Endothelial cell of umbilical vein (primary cell): ENCODE data around the gene SLC47A2. TPM values are rescaled to one million over a fixed set of nuclear protein-coding genes. Genes with fewer than 3 reads are reported as not detected.

Experiments
- BruUV-seq: library from RNA; stranded (reverse); fragments of 400-500 nt; replicated peaks from 2 replicates; lab custom pipeline; 2021; lab: Mats Ljungman, UMichigan
- CTCF ChIA-PET: fragments of 300-600, 350-600 bp; sonication (Branson Sonifier 250); formaldehyde crosslinking; loops from one replicate; lab custom pipeline; 2021; ENCODE audit warnings: antibody characterized with exemption, inconsistent platforms; lab: Charles Lee
- POLR2A ChIA-PET: fragments of 300-600, 350-600 bp; sonication (Branson Sonifier 250); formaldehyde crosslinking; loops from one replicate; lab custom pipeline; 2021; ENCODE audit warnings: antibody characterized with exemption, inconsistent platforms; lab: Charles Lee
- DNase-seq: peaks from one replicate; pipeline ENCODE4 v3.0.0-alpha.2; 2011; ENCODE audit warnings: low read depth, low spot score
- FAIRE-seq: peaks from 2 replicates; lab custom pipeline; 2011; peaks lifted over from hg19 to GRCh38; lab: Jason Lieb, UNC
- H2AFZ ChIP-seq: 2 replicates; pipeline ENCODE4 v1.6.0; 2012; ENCODE audit warnings: low read depth, low read length, control low read depth, inconsistent platforms
- H3K27ac ChIP-seq: 2 replicates; pipeline ENCODE4 v1.5.1; 2011; ENCODE audit warnings: low read depth, mild to moderate bottlenecking, control low read depth, low read length, moderate library complexity; ENCODE audit not compliant: insufficient read depth
- H3K27me3 ChIP-seq, 2 experiments: 2 replicates each; pipeline versions ENCODE4 v1.6.0 to v1.6.1; 2011; ENCODE audit warnings: low read length in 2 of 2, mixed read lengths in 1 of 2; ENCODE audit not compliant: control insufficient read depth in 2 of 2, insufficient read depth in 2 of 2
- H3K36me3 ChIP-seq, 2 experiments: 2 replicates in 1 of 2; 3 replicates in 1 of 2; pipeline ENCODE4 v1.5.1; 2011; ENCODE audit warnings: low read length in 2 of 2, mild to moderate bottlenecking in 1 of 2, moderate library complexity in 1 of 2; ENCODE audit not compliant: control insufficient read depth in 2 of 2, insufficient read depth in 2 of 2; ENCODE audit errors: extremely low read depth in 1 of 2
- H3K4me1 ChIP-seq: 3 replicates; pipeline ENCODE4 v1.5.1; 2011; ENCODE audit warnings: mild to moderate bottlenecking, low read length; ENCODE audit not compliant: control insufficient read depth, insufficient read depth; ENCODE audit errors: extremely low read depth
- H3K4me2 ChIP-seq: 2 replicates; pipeline ENCODE4 v1.6.1; 2011; ENCODE audit warnings: low read length, control low read depth, mixed read lengths; ENCODE audit not compliant: insufficient read depth
- H3K4me3 ChIP-seq, 3 experiments: fragments of 200-600 bp in 1 of 3; sonication (generic), shearing (Covaris generic) in 1 of 3; replicated peaks in 1 of 3; 2 replicates each; pipeline ENCODE4 v1.5.1; 2011 to 2016; ENCODE audit warnings: control low read depth in 3 of 3, low read length in 3 of 3, mild to moderate bottlenecking in 2 of 3, inconsistent platforms in 1 of 3, low read depth in 1 of 3, moderate library complexity in 1 of 3; ENCODE audit not compliant: insufficient read depth in 1 of 3
- H3K79me2 ChIP-seq: 2 replicates; pipeline ENCODE4 v1.6.0; 2012; ENCODE audit warnings: low read length, inconsistent platforms; ENCODE audit not compliant: control insufficient read depth, insufficient read depth
- H3K9ac ChIP-seq: replicated peaks from 2 replicates; pipeline ENCODE3; 2011; ENCODE audit warnings: low read length, control low read depth; ENCODE audit not compliant: insufficient read depth; ENCODE audit errors: extremely low read depth
- H3K9me1 ChIP-seq: replicated peaks from 3 replicates; pipeline ENCODE4 v1.6.0; 2011; ENCODE audit warnings: mild to moderate bottlenecking, low read length; ENCODE audit not compliant: control insufficient read depth, insufficient read depth; ENCODE audit errors: extremely low read depth
- H3K9me3 ChIP-seq: replicated peaks from 2 replicates; pipeline ENCODE4 v1.5.1; 2012; ENCODE audit warnings: low read length, inconsistent platforms; ENCODE audit not compliant: control insufficient read depth, insufficient read depth
- H4K20me1 ChIP-seq: replicated peaks from 2 replicates; pipeline ENCODE3; 2011; ENCODE audit warnings: mild to moderate bottlenecking, low read length; ENCODE audit not compliant: control insufficient read depth, insufficient read depth; ENCODE audit errors: extremely low read depth
- CTCF ChIP-seq, 2 donors: IDR thresholded peaks; 1 replicate in 1 of 2; 2 replicates in 1 of 2; pipeline ENCODE4 v1.5.1; 2011; ENCODE audit warnings: low read length in 2 of 2, mild to moderate bottlenecking in 2 of 2, moderate library complexity in 2 of 2, control low read depth in 1 of 2, inconsistent platforms in 1 of 2, low read depth in 1 of 2; ENCODE audit not compliant: insufficient read depth in 1 of 2; ENCODE audit errors: extremely low read depth in 1 of 2
- EZH2 ChIP-seq: IDR thresholded peaks from 2 replicates; pipeline ENCODE4 v1.6.1; 2012; ENCODE audit warnings: borderline replicate concordance, low read depth, mild to moderate bottlenecking, moderate library complexity, low read length, inconsistent platforms; ENCODE audit not compliant: severe bottlenecking
- FOS ChIP-seq: IDR thresholded peaks from 2 replicates; pipeline ENCODE4 v1.6.1; 2011; ENCODE audit warnings: mild to moderate bottlenecking, low read length, moderate library complexity, borderline replicate concordance; ENCODE audit not compliant: insufficient read depth
- GATA2 ChIP-seq: IDR thresholded peaks from 2 replicates; pipeline ENCODE4 v1.7.0; 2011; ENCODE audit warnings: low read depth, mild to moderate bottlenecking, moderate library complexity, mixed read lengths, low read length; ENCODE audit not compliant: insufficient read length, insufficient read depth
- JUN ChIP-seq: IDR thresholded peaks from 2 replicates; pipeline ENCODE4 v1.6.1; 2011; ENCODE audit warnings: borderline replicate concordance, low read depth; ENCODE audit not compliant: insufficient read length, insufficient read depth
- MAX ChIP-seq: IDR thresholded peaks from 2 replicates; pipeline ENCODE4 v1.6.1; 2011; ENCODE audit not compliant: insufficient read depth, insufficient read length
- MYC ChIP-seq: IDR thresholded peaks from one replicate; pipeline ENCODE4 v1.6.1; 2011; ENCODE audit warnings: mild to moderate bottlenecking, low read depth, low read length
- POLR2A ChIP-seq: IDR thresholded peaks from 2 replicates; pipeline ENCODE4 v1.6.1; 2012; ENCODE audit warnings: low read depth, mild to moderate bottlenecking, control low read depth, low read length
- POLR2AphosphoS5 ChIP-seq: IDR thresholded peaks from 2 replicates; pipeline ENCODE4 v1.6.1; 2012; ENCODE audit warnings: low read depth, mild to moderate bottlenecking, control low read depth, low read length, moderate library complexity; ENCODE audit not compliant: insufficient read depth
- dilution Hi-C: fragments of 300-500 bp; cut with MboI; formaldehyde crosslinking; loops from one replicate; pipeline ENCODE4 v1.15.0; 2019; ENCODE audit warnings: low sequenced_read_pairs; ENCODE audit not compliant: extremely low pct_ligation_motif_present
- intact Hi-C: fragments of 100-400 bp; cut with micrococcal nuclease; formaldehyde crosslinking; loops from one replicate; pipeline ENCODE4 v1.10.0; 2022
- polyA plus RNA-seq, 4 experiments: library from polyadenylated mRNA; depleted of rRNA in 3 of 4; stranded (reverse) in 3 of 4; unstranded in 1 of 4; fragments of >200 nt; gene quantifications; 2 replicates each; pipeline versions ENCODE4 v1.2.1 to v1.2.3, GENCODE V29; 2011 to 2012; ENCODE audit warnings: missing spikeins in 1 of 4
- total RNA-seq: library from RNA; stranded (reverse); gene quantifications from 2 replicates; pipeline ENCODE4 v1.2.3, GENCODE V29; 2021

The SLC47A2 gene
- total and polyA plus RNA-seq, 2 donors (not counting 3 experiments of a cell fraction or from before 2014, with no cell fraction given) = not detected

DNA sequence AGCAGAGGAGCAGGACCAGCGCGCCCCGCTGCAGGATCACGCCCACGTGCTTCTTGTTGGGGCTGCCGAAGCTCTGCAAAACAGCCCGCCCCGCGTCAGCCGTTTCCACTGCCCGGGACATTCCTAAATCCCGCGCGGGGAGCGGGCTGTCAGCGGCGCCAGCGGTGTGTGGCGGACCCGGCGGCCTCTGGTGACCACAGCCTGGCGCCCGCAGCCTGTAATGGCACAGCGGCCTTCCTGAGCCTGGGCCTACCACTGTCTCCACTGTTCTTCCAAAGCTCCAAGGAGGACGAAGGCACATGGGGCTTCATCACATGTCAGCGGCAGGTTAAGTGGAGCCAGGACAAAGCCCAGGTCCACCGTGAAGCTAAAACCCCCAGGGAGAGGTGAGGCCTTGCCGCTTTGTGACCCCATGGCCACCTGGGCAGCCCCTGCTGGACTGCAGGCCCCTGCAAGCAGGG lies 2.5 kb downstream of the SLC47A2 start:
- ChIA-PET CTCF (interaction anchor here (1.3 kb wide), 1 partner anchor 11 kb away, joined by 4 read pairs; no protein-coding TSS in a partner anchor), POLR2A (no interaction called here)
- Histone ChIP-seq H3K79me2 (no peaks in the 10 kb centered on the region), H3K27me3 (no peaks in the 10 kb centered on the region), H2AFZ (no peak overlapping the region), H3K4me3 (no peak overlapping the region), H4K20me1 (no peaks in the 10 kb centered on the region), H3K9me3 (no peaks in the 10 kb centered on the region), H3K9ac (no peak overlapping the region), H3K4me1 (no peaks in the 10 kb centered on the region), H3K9me1 (no peaks in the 10 kb centered on the region), H3K36me3 (no peaks in the 10 kb centered on the region), H3K27ac (no peak overlapping the region), H3K4me2 (no peak overlapping the region)
- BruUV-seq = no TSS peak
- TF ChIP-seq MAX (no peak), GATA2 (no peak), MYC (no peak), POLR2AphosphoS5 (no peak), FOS (no peak), JUN (no peak), EZH2 (no peak), CTCF (IDR thresholded peaks at IDR 0.05; ENCODE audit: extremely low read depth in 1 of 2, insufficient read depth in 1 of 2, low read depth in 1 of 2, low read length in 2 of 2) (no peak), POLR2A (no peak)
- FAIRE-seq (no peak), DNase-seq (no peak)
- dilution Hi-C loops (no loop called here), intact Hi-C loops (no loop called here)
